HG03025 (cell line): Measurements from ENCODE around the gene POFUT2.

ENCODE experiments used
- ATAC-seq: cut with Tn5 transposase; IDR thresholded peaks from one replicate; pipeline ENCODE4 v1.9.1; 2021; ENCODE audit warnings: mild to moderate bottlenecking, moderate library complexity; ENCODE audit not compliant: unreplicated experiment, low FRiP score

Gene POFUT2

DNA sequence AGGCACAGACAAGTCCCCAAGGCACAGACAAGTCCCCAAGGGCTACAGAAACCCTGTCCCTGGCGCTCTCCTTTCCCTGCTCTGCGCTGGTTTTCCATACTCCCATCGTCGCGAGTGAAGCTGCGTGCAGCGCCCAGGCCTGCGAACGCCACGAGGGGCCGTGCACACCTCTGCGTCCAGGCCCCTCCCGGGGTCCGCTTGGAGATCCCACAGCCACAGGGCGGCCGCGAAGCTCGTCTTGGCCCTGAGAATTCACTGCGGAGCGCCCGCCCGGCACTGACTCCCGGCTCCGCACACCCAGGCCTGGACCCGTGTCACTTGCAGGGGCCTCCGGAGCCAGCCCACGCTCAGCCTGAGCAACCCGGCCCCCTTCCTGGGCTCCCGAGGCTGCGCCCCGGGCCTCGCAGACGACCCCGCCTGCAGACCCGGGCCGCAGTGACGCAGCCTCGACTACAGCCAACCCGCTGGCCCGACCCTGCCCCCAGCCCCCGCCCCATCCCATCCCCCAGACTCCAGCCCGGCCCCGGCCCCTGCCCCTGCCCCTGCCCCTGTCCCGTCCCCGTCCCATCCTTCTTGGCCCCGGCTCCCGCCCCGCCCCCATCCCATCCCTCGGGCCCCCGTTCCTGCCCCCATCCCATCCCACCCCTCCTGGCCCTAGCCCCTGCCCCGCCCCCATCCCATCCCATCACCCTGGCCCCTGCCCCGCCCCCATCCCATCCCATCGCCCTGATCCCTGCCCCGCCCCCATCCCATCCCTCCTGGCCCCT, 841 bp downstream of the POFUT2 start:
- ATAC-seq: no peak

DNA sequence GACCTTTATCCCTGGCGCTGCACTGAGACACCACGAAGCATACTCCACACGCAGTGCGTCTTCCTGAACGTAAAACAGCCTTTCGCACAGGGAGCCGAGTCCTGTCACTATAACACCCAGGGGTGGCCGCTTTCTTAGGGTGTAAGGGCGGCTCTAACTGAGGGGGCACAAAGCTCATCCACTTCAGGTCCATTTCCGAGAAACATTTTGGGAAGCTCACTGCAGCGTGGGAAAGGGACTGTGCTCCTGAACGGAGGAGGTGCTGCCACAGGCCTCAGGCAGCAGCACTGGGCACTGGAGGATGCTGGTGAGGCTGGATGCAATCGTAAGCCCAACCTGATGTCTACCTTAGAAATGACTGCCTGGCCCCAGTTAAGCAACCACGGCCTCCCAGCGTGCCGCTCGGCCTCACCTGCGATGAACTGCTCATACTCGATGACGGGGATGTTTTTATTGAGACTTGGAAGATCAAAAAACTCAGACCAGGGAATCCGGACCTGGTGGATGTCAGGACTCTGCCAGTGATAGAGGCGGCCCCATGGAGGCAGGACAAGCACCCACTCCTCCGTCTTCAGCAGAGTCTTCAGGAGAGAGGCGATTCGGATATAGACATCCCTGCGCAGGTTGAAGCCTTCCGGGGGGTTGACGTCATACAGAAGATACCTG, 2.3 kb downstream of the POFUT2 start:
- no peak for ATAC-seq

DNA sequence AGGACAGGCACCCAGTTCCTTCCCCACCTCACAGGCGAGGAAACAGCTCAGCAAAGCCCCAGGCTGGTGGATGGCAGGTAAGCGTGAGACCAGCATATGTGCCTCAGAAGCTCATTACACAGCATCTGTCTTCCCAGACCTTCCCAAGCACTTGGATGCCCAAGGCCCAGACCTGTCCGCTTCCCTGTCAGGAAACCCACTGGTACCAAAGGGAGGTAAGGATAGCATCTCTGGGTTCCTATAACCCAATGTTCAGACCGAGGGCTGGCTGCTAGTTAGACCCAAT, 3.3 kb downstream of the POFUT2 start:
- no peak for ATAC-seq

DNA sequence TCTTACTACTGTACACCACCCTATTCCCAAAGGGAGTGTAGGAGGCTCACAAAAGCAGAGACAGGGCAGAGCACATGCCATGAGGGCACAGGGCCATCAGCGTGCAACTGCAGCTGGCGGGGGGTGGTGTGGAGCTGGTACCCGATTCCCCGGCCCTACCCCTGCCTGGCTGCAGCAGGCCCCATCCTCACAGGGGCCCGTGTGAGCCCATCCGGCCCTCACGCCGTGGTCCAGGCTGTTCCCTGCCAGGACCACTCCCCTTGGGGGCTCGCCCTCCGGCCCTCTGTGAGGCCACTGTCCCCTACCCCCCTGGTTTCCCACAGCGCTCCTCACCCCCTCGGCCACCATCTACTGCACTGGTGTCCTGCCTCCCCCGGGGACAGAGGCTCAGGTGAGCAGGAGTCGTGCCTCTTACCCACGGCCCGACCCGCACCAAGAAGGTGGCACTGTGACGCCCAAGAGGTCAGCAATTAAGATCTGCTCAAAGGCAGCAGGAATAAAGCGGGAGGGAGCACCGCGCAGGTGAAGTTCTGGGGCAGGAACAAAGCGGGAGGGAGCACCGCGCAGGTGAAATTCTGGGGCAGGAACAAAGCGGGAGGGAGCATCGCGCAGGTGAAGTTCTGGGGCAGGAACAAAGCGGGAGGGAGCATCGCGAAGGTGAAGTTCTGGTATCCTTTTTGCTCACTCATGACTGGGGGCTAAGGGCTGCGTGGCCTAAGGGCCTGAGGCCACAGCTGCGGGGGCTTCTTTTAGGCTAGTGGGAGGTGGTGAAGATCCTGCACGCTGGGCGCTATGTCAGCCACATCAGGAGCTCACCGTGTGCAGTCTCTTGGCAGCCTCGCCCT, 3.9 kb downstream of the POFUT2 start:
- ATAC-seq: no peak

DNA sequence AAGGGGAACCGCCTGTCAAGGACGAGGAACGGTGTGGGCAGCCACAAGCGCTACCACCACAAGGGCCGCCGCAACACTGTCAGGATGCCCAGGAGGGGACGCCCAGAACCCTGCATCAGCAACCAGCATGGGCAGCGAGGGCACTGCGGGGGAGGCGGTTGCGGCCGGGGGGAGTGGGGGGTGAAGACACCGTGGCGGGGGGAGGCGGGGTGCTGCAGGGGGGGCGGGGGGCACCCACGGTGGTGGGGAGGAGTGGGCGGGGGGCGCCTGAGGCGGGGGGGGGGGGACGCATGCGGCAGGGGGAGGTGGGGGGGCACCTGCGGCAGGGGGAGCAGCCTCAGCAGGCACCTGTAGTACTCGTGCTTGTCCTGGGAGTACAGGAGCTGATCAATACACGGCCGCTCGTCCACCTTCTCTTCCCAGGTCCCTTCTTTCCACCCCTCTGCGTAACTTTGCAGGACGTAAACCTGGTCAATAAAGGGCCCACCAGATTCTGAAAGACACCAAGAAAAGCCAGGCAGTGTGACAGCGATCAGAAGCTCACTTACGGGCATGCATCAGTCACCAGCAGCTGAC, 4.6 kb downstream of the POFUT2 start:
- no peak for ATAC-seq

DNA sequence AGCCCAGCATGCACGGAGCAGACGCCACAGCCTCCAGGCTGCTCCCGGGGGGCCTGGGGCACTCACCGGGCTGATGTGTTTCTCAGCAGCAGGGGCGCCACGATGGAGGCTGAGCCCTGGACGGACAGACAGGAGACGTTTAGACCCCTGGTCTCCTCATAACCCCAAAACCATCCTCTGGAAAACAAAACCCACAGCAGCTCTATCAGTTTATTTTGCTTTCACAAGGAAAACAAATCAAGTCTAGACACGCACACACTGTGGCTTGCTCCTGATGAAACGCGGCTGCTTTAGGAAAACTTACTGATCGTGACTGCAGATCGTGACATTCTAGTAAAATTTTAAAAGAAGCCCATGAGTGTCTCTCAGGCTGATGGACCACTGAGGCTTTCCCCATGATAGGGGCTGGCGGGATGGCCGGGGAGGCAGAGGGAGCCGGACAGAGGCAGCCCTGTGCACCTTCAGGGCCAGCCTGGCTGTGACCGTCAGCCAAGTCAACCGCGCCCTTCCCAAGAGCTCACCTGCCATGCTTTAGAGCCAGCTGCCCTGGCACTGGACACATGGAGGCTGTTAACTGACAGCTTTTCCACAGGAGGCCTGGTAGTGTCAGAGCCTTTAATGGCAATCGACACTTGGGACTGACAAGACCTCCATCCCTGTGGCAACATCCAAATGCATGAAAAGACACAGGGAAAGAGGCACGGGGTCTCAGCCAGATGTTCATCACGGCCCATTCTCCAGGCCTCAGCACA, 5.2 kb downstream of the POFUT2 start:
- no peak for ATAC-seq

DNA sequence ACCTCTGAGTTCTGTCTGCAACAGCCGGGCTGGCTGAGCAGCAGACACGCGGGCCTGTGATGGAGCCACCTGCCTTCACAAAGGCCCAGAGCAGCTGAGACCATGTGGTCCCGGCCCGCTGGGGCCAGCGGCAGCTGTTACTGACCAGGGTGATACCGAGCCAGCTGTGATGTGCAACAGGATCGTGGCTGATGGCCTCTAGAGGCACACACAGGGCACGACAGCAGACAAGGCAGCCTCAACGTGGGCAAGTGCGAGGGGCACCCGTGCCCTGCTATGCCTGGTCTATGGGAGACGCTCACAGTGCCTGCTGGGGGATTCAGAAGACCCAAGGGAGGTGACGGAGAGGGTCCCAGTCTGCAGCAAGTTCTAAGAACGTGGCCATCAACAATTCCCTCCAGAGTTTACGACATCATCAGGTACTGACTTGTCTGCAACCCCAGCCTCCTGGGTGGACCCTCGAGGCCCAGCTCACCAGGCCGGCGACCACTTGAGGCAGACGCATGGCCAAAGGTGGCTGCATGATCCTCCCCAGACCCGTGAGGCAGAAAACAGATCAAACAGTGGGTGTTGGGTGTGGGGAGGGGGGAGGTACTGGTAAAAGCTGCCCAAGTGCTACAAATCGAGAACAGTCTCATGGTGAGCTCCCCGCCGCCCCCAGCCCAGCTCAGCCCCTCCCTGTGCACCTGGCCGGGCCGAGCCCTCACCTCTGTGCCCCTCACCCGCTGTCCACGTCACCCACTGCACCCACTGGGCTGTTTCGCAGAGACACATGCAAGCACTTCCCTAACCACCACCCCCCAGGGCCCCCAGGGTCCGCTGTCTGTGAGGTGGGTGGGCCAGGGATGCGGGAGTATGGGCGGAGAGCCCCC, 6.0 kb downstream of the POFUT2 start:
- ATAC-seq: no peak

DNA sequence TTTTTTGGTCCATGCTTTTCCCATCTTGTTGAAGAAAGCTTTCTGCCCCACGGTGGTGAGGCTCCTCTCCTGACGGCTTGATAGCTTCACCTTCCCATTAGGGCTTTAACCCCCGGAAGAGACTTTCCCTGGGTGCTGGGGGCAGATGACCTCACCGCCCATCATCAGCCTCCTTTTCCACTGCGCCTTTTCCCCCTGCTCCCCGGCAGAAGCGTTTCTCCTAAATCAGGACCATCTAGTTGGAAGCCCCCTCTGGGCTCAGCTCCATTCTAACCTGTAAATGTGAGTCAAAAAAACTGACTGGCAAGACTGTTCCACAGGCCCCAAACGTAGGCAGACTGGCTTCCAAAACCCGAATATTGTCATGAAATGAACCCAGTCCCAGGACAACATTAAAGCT, 6.7 kb downstream of the POFUT2 start:
- ATAC-seq: no peak

DNA sequence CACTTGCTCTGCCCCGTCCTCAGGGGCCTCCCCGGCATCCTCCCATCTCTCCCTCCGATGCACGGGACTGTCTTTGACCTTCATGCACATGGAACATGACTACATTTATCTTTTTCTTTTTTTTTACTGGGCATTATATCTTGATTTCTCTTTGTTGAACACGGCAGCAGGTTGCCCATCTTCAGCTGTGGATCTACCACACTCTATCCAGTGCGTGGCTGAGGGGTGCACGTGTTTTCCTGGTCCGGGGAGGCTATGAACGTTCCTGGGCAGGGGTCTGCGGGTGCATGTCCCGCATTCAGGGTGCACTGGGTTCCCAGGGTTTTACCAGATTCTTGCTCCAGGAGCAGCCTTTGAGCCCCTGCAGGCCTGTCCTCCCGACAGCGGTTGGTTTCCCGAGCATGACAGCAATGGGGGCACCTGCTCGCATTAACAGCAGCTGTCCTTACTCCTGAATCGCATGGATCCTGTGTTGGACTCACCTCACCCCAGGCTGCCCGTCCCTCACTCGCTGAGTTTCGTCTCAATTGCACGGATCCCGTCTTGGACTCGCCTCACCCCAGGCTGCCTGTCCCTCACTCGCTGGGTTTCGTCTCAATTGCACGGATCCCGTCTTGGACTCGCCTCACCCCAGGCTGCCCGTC, 7.4 kb downstream of the POFUT2 start:
- ATAC-seq: no peak

DNA sequence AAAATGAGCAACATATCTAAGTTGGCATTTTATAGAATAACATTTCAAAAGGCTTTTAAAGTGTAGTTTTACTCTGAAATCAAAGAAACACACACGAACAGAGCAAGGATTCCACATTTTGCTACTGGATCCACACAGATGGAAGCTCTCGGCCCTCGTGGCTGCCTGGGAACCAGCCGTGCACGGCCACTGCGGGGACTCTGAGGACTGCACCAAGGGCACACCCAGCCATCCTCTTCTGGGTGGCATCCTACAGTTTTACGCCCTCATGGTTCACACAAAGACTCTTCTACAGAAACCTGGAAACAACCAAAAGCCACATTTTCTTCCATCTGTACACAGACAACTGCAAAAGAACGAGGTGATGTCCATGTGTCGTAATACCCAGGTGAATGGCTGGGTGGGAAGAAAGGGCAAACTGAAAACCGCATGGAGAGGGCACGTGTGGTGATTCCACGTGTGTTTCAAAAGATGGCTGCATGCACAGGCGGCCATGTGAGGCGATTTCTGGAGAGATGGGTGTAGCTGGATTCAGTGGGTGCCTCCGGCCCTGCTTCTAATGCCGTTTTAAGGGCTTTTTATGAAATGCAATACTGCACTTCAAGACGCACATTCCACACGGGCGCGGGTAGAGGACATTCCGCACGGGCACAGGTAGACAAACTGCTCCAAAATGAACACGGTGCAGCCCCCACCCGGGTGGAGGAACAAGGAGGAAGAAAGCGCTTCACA, 8.1 kb downstream of the POFUT2 start:
- no peak for ATAC-seq

DNA sequence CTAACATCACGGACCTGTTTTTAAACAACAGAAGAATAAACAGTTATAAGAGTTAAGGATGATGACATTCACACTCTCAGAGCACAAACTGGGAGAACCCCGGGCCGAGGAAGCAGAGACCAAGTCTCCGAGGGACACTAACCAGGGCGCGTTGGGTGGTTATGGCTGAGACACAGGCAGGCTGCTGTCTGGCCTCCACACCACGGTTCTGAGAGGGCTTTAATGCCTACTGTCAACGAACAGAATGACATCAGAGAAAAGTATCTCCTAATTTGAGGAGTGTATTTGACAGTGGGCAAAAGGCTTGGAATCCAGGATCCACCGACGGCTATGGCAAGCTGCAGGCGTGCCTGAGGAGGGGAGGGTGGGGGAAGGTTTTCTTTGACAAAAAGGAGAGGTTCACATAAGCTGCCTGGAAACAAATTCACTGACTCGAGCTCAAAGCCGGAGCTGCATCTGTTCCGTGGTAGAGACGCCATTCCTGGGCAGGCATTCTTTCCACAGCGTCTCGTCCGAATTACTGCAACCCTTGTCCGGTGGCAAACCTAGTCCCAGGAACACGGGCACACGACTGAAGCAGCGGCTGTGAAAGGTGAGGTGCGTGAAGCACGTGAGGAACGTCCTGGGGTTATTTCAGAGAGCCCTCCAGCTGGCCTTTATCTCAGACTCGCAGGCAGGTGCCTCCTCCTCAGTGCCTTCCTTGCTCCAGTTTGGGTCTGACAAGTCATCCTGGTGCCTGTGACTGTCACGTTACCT, 9.4 kb downstream of the POFUT2 start:
- ATAC-seq: no peak

DNA sequence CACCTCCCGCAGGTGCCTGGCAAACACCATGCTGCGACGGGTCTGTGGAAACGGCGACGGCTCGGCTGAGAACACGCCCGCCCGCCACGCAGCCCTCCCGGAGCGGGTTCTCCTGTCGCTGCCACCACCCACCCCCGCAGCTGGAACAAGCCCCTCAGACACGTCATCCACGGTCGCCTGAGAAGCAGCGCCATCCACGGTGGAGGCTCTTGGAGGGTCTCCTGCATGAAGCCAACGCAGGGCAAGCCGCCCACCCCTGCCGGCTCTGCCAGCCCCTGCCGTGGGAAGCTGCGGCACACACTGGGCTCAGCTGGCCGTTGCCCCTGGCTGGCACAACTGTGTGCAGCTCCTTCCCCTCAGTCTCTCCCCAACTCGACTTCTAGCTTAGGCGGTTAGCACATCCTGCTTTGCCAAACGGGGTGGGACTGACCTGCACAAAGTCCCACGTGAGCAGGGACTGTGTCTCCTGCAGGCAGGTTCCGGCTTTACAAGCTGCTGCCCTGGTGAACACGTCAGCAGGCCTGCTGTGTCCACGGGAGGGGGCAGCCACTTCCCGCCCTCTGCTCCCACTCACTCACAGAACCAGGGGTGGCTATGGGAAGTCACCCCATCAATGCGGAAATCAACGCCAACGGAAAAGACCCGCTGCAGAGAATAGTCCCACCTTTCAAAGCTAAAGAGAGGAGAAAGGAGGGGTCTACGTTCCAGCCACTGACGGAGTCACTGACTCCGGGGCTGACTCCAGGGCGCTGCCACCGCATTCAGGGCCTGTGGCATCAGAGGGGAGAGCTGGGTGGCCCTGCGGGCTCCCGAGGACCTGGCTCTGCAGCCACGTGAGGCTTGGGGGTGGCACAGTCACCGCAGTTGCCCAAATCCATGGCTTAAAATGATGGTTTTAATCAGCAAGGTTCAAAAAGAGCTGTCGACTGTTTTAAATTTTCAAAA, 10.3 kb downstream of the POFUT2 start:
- ATAC-seq: no peak

DNA sequence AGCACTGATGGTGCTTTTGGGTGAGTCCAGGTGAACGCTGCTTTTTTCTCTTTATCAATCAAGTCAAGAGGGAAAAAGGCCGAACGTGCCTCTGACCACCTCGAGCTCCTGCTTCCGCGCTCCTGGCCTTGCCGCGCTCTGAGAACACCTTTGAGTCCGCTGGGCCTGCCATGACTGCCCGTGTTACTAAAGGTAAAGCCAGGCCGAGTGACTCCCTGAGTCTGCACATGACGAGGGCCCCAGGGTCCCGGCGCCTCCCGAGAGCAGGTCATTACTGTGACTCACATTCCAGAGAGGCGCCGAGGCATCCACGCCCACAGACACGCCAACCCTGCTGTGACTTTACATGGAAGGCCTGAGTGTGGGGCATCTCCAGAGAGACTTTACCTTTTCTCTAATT, 11.1 kb downstream of the POFUT2 start:
- ATAC-seq: no peak

DNA sequence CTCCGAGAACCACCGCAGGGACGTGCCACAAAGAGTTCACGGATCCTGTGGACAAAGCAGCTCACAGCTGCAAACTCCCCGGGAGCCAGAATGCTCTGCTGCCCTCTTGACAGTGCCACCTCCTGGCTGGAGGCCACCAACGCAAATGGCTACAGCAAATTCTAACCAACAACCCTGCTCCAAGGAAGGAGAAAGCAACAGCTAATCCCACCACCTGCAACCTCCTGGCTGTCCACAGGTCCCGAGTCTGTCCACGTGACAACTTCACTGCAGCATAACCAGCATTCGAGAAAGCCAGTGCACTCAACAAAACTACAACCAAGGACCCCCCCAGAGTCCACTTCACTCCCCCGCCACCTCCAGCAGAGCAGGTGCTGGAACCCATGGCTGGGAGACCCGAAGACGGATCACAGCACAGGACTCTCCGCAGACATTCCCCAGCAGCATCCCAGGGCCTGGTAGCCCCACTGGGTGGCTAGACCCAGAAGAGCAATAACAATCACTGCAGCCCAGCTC, 17.3 kb downstream of the POFUT2 start:
- ATAC-seq: no peak

DNA sequence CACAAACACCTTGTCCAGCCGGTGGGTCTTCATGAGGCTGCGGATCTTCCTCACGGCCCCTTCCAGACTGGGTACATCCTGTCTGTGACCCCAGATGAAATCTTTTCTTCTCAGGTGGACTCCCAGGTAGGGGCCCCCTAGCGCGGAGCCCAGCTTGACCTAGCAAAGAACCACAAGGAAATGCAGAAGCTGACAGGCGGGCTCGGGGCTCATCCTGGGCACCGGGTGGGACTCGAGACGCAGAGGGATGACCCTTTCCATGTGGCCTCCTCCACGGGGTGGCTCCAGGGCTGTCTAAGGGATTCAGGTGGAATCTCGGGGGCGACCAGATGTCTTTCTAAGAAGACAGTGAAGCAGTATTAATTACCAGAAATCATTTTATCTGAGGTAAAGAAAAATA, 17.8 kb downstream of the POFUT2 start:
- no peak for ATAC-seq

DNA sequence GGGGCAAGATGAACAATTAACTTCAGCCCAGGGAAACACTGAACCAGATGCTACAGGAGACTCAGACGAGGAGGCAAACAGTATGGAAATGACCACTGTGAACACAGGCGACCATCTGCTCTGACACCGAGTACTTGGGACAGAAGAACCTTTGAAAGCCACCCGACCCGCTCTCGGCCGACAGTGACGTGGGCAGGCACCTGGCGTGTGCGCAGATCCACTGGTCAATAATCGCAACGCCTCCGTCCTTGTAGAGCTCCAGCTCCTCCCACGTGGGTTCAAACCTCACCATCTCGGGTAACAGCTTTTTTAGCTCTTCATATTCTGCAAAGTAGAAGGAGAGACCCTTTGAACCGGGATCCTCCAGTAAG, 20.3 kb downstream of the POFUT2 start:
- no peak for ATAC-seq
